Activated CD4-positive, alpha-beta memory T cell treated with anti-CD3 and anti-CD28 coated beads, Interleukin-2, amount 10 ng/mL, durations not matched to agents 7 days and 5 days (primary cell): ENCODE results near the gene KCNN3. TPM values are rescaled to one million over a fixed set of nuclear protein-coding genes. Genes with fewer than 3 reads are reported as not detected.

Experiments used
- CTCF ChIA-PET: fragments of 350-600 bp; sonication (Branson Sonifier 250); formaldehyde crosslinking; loops from one replicate; lab custom pipeline; 2021; ENCODE audit warnings: antibody characterized with exemption, inconsistent platforms; lab: Charles Lee
- POLR2A ChIA-PET: fragments of 350-600 bp; sonication (Branson Sonifier 250); formaldehyde crosslinking; loops from one replicate; lab custom pipeline; 2021; ENCODE audit warnings: antibody characterized with exemption; lab: Charles Lee
- DNase-seq: peaks from one replicate; pipeline ENCODE4 v3.0.0-alpha.2; 2020
- H3K27ac Mint-ChIP-seq: one replicate; pipeline ENCODE4 v1.8.0; 2021; ENCODE audit warnings: mild to moderate bottlenecking, mixed read lengths
- H3K27me3 Mint-ChIP-seq: one replicate; pipeline ENCODE4 v1.8.0; 2021; ENCODE audit warnings: mixed read lengths
- H3K36me3 Mint-ChIP-seq: one replicate; pipeline ENCODE4 v1.8.0; 2021; ENCODE audit warnings: low read depth, mixed read lengths
- H3K4me1 Mint-ChIP-seq: one replicate; pipeline ENCODE4 v1.8.0; 2021; ENCODE audit warnings: mixed read lengths
- H3K4me3 Mint-ChIP-seq: one replicate; pipeline ENCODE4 v1.8.0; 2021; ENCODE audit warnings: mild to moderate bottlenecking, mixed read lengths
- H3K9me3 Mint-ChIP-seq: one replicate; pipeline ENCODE4 v1.8.0; 2021; ENCODE audit warnings: mixed read lengths
- total RNA-seq, 2 experiments: library from RNA; stranded (reverse); gene quantifications; one replicate each; pipeline ENCODE4 v1.2.3, GENCODE V29; 2021

Gene KCNN3
- total RNA-seq, 2 experiments from 2014 or later = 0.10 TPM; not detected in 1

DNA sequence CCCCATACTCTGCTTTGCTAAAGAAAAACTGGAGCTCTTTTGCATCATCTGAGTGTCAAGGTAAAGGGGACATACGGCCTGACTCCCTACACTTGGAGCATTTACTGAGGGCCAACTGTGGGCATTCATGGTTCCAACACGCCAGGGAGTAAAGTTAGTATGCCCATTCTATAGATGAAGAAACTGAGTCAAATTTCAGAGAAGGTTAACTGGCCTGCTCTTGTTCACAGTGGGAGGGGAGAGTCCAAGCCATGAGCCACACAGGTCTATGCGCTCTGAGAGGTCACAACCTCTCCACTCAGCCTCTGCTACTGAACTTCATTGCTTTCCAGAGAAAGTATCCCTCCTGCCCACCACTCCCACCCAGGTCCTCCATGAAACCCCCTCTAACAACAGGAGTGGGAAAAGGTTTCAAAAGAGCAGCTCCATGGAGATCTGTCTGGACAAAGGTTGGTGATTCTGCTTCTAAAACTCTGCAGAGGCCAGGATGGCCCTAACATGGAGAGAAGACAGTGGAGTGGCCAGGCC is 6.8 kb upstream of the KCNN3 start:
- DNase-seq = no peak
- Mint-ChIP-seq H3K27ac (no peak overlapping the region), H3K4me1 (peaks cover 11% of the 10 kb centered on the region), H3K27me3 (peaks cover 31% of the 10 kb centered on the region), H3K4me3 (no peak overlapping the region), H3K36me3 (no peaks in the 10 kb centered on the region), H3K9me3 (no peaks in the 10 kb centered on the region)
- ChIA-PET POLR2A (no interaction called here), CTCF (interaction anchor here (1.2 to 2.0 kb wide), 5 partner anchors 15 to 317 kb away, joined by 3 to 18 read pairs (median 4); no protein-coding TSS in a partner anchor)

DNA sequence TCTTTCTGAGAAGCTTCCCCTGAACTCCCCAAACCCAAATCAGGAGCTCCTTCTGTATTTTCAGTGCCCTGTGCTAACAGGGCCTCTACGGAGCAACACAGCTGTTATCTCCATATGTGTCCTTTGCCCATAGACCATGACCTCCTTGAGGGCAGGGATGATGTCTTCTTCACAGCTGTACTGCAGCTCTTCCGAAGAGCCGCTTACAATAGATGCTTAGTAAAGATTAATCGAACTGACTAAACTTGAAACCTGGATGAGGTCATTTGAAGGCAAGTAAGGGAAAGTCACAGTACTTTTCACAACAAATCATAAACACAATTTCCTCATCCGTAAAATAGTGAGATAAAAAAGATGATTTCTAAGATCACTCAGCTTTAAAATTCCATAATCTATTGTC is 4.4 kb upstream of the KCNN3 start:
- ChIA-PET POLR2A (interaction anchor here (1.0 to 1.1 kb wide), 2 partner anchors 62 to 134 kb away, joined by 3 read pairs; partner anchors contain the start of gene PMVK), CTCF (interaction anchor here (1.3 to 1.4 kb wide), 2 partner anchors 15 to 315 kb away, joined by 4 to 5 read pairs; no protein-coding TSS in a partner anchor)
- peaks cover 50% of the 10 kb centered on the region for H3K27me3 Mint-ChIP-seq
- no peaks in the 10 kb centered on the region for H3K9me3 Mint-ChIP-seq
- DNase-seq = no peak
- H3K27ac Mint-ChIP-seq = no peak overlapping the region
- H3K4me1 Mint-ChIP-seq = peaks cover 26% of the 10 kb centered on the region
- no peak overlapping the region for H3K4me3 Mint-ChIP-seq
- no peaks in the 10 kb centered on the region for H3K36me3 Mint-ChIP-seq

DNA sequence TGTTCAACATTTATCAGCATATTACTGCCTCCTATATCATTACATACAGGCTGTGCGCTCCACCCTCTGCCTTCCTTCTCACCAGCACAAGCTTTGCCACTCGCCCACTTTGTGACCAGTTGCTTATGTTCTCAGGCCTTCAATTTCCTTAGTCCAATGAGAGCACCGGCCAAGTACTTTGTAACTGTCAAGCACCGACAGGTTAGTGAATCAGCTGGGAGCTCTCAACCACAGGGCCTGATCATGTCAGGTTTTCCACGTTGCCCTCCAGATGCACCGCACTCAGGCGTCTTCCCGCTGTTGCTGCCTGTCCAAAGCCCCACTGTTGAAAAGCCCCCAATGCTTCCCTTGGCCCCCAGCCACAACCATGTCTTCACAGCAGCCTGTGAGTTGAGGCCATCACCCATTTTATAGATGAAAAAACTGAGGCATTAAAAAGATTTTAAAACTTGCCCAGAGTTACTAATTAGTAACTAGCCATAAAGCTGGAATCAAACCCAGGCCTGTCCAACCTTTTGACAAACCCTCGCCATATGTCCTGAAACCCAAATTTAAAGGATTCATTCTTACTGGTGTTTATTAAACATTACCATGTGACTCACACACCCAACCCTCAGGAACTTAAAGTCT is 3.4 kb upstream of the KCNN3 start:
- ChIA-PET CTCF (interaction anchor here (0.8 to 1.7 kb wide), 4 partner anchors 9 to 314 kb away, joined by 3 to 7 read pairs (median 4); no protein-coding TSS in a partner anchor), POLR2A (interaction anchor here (1.0 to 1.1 kb wide), 3 partner anchors 63 to 244 kb away, joined by 3 read pairs; partner anchors contain the start of gene PMVK)
- H3K36me3 Mint-ChIP-seq = no peaks in the 10 kb centered on the region
- H3K4me3 Mint-ChIP-seq = no peak overlapping the region
- H3K27me3 Mint-ChIP-seq = peaks cover 60% of the 10 kb centered on the region
- peaks cover 27% of the 10 kb centered on the region for H3K4me1 Mint-ChIP-seq
- H3K9me3 Mint-ChIP-seq = no peaks in the 10 kb centered on the region
- DNase-seq = no peak
- no peak overlapping the region for H3K27ac Mint-ChIP-seq

DNA sequence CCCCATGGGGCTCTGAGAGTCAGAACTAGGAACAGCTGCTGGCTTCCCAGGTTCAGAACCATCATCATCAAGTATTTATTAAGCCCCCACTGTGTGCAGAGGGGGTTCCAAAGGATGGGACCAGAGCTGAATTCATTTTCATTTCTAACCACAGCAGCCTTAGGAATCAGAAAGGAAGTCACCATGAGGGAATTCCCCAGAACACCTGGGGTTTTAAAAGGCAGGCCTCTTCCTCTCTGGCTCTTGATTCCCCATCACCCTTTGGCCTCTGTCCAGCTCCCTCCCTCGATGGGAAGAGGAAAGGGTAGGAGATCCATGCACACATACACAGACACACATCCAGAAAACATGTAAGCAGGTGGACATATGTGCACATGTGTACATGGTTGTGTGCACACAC is 1.3 kb upstream of the KCNN3 start:
- Mint-ChIP-seq H3K36me3 (no peaks in the 10 kb centered on the region), H3K27me3 (peaks cover 67% of the 10 kb centered on the region), H3K4me1 (peaks cover 27% of the 10 kb centered on the region), H3K27ac (no peak overlapping the region), H3K9me3 (no peaks in the 10 kb centered on the region), H3K4me3 (no peak overlapping the region)
- ChIA-PET POLR2A (no interaction called here), CTCF (no interaction called here)
- DNase-seq = no peak

DNA sequence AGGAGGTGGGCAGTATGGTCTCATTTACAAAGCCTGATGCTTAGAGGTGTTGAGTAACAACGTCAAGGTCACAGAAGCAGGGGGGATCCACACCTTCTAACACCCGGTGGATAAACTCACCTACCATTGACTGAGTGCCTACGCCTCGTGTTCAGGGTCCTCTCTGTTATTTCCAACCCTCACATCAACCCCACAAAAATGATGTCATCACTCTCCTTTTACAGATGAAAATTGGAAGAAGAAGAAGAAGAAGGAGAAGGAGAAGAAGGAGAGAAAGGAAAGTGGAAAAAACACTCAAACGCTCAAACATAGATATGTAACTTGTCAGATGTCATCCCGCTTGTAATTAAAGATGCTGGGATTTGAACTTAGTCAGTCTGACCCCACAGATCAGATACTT is 653 bp upstream of the KCNN3 start:
- ChIA-PET CTCF (interaction anchor here (1.3 kb wide), 1 partner anchor 8 kb away, joined by 8 read pairs; no protein-coding TSS in a partner anchor), POLR2A (interaction anchor here (1.6 kb wide), 1 partner anchor 66 kb away, joined by 4 read pairs; the partner anchor contains the start of gene PMVK)
- Mint-ChIP-seq H3K27me3 (peaks cover 67% of the 10 kb centered on the region), H3K9me3 (no peaks in the 10 kb centered on the region), H3K36me3 (no peaks in the 10 kb centered on the region), H3K27ac (no peak overlapping the region), H3K4me3 (no peak overlapping the region), H3K4me1 (peaks cover 27% of the 10 kb centered on the region)
- DNase-seq = no peak

DNA sequence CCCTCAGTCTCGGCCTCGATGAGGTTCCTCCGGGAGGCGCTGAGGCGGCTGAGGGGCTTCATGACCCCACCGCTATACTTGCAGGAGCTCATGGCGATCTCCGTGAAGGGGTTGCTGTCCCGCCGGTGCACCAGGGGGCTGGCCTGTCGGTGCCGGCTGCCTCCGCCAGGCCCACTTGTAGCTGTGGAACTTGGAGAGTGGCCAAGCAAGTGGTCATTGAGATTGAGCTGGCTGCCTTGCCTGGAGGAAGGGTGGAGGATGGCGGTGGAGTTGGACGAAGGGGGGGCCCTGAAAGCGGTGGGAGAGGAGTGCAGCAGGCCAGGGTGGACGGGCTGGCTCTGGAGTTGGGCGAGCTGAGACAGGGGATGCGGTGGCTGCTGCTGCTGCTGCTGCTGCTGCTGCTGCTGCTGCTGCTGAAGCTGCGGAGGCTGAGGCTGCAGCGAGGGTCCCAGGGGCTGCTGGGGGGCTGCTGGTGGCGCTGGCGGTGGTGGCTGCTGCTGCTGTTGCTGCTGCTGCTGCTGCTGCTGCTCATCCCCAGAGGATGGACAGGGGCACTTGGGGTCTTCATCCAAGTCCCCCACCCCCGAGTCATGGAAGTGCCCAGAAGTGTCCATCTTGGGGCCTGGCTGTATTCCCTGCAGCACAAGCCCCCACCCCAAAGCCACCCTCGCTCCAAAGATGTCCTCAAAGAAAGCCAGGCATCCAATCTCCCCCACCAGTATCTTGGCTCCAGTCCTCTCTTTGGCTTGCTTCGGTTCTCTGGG is 548 bp downstream of the KCNN3 start:
- H3K4me1 Mint-ChIP-seq = peaks cover 23% of the 10 kb centered on the region
- no peak overlapping the region for H3K27ac Mint-ChIP-seq
- H3K9me3 Mint-ChIP-seq = no peaks in the 10 kb centered on the region
- no peak overlapping the region for H3K4me3 Mint-ChIP-seq
- DNase-seq = no peak
- H3K36me3 Mint-ChIP-seq = no peaks in the 10 kb centered on the region
- ChIA-PET CTCF (interaction anchor here (0.7 to 1.4 kb wide), 6 partner anchors 9 to 310 kb away, joined by 3 to 8 read pairs (median 4); partner anchors contain the start of gene PMVK), POLR2A (interaction anchor here (0.8 to 1.6 kb wide), 2 partner anchors 13 to 67 kb away, joined by 3 to 4 read pairs; partner anchors contain the start of gene PMVK)
- peaks cover 62% of the 10 kb centered on the region for H3K27me3 Mint-ChIP-seq

DNA sequence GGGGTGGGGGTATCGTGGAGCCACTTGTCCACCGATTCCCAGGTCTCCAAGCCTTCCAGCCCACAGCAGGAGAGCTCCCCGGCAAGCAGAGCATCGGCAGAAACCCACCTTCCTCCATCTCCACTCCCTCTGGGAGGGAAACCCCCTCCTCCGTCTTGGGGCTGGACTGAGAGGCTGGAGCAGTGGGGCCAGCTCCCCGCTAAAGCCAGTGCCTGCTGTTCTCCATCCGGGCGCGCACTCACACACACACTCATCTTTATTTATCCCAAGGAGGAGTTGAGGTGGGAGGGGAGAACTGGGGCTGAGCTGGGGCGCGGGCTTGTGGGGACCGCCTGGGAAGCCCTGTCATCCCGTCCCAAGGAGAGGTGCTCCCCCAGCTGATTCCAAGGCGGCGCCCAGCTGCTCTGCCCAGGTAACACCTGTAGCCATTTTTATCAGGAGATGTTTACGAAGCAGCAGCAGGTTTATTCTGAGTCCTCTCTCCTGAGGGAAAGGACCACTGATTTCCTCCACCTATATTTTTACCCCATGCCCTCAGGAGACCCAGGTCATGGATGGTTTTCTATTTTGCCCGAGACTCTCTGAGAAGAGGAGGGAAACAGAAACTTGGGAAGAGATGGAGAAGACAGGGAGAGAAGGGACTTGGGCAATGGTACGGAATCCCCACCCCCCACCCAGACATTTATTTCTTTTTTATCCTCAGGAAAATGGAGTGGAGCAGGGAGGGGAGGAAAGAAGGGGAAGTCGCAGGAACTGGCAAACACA is 2.1 kb downstream of the KCNN3 start:
- H3K27me3 Mint-ChIP-seq = peaks cover 58% of the 10 kb centered on the region
- H3K4me1 Mint-ChIP-seq = peaks cover 23% of the 10 kb centered on the region
- ChIA-PET CTCF (interaction anchor here (1.0 to 1.2 kb wide), 2 partner anchors 10 kb away, joined by 4 to 5 read pairs; no protein-coding TSS in a partner anchor), POLR2A (interaction anchor here (1.0 to 1.2 kb wide), 2 partner anchors 8 to 293 kb away, joined by 3 read pairs; no protein-coding TSS in a partner anchor)
- no peaks in the 10 kb centered on the region for H3K9me3 Mint-ChIP-seq
- DNase-seq = no peak
- no peak overlapping the region for H3K4me3 Mint-ChIP-seq
- H3K36me3 Mint-ChIP-seq = no peaks in the 10 kb centered on the region
- no peak overlapping the region for H3K27ac Mint-ChIP-seq

DNA sequence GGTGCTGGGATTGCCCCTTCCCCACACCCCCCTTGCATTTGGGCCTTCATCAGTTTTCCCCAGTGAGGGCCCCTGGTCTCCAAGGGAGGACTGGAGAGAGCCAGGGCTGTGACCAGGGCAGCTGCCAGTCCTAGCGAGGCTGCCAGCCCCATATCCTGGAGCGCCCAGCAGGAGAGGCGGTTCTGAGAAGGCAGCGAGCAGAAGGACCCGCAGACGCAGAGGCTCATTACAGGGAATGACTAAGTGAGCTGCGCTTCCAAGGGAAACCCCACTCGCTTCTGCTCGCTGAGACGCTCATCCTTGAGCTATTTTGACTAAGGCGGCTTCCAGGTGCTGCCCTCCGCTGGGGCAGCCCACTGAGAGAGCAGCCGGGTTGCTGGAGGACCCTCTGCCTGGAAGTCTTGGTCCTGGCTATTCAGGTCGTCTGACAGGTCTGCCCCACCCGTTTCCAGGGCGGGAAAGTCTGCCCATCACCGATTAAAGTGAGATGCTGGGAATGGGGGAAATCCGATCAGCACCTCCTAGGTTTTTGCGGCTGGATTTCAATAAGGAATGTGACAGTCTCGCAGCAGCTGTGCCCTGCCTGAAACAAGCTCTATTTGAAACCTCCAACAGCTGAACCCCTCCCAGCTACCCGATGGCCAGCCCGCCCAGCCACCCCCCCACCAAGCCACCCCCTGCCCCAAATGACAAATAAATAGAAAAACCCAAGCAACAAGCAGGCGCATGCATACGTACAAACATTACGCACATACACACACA is 2.8 kb downstream of the KCNN3 start:
- peaks cover 53% of the 10 kb centered on the region for H3K27me3 Mint-ChIP-seq
- H3K27ac Mint-ChIP-seq = no peak overlapping the region
- POLR2A ChIA-PET = interaction anchor here (1.0 to 1.2 kb wide), 2 partner anchors 8 to 292 kb away, joined by 3 read pairs; no protein-coding TSS in a partner anchor
- peaks cover 23% of the 10 kb centered on the region for H3K4me1 Mint-ChIP-seq
- no peaks in the 10 kb centered on the region for H3K9me3 Mint-ChIP-seq
- DNase-seq = no peak
- no peak overlapping the region for H3K4me3 Mint-ChIP-seq
- no peaks in the 10 kb centered on the region for H3K36me3 Mint-ChIP-seq
- CTCF ChIA-PET = interaction anchor here (1.2 to 2.0 kb wide), 3 partner anchors 11 to 308 kb away, joined by 4 to 7 read pairs (median 5); no protein-coding TSS in a partner anchor

DNA sequence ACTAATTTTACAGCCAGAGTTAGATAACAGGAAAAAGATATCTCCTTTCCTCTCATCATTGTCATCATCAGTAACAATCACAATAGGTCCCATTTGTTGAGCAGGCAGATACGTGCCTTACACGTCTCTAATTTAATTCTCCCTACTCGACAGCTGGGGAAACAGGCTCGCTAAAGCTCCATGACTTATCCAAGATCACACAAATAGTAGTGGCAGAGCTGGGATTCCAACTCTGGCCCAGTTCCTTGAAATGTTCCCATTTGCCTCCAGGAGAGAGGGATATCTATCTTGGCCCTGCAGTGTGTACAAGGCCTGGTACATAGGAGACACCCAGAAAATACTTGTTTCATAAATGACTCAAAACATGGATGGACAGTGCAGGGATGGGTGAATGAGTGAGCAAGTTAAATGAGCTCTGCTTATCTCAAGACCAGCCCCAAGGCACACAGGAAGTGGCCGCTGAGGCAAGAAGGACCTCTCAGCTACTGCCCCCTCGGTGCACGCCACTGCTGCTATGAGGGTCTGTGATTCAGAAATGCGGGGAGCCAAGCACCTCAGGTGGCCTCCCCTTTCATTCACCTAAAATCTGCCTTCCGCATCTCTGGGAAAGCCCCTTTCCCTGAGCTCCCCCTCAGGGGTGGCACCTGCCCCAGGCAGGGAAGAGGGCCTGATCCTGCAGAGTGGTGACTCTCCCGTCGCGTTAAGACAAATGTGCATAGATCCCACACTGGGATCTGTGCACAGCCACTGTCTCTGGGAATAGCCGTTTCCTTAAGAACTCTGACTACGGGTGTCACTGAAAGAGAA is 3.6 kb downstream of the KCNN3 start:
- POLR2A ChIA-PET = interaction anchor here (1.0 kb wide), 1 partner anchor 70 kb away, joined by 3 read pairs; the partner anchor contains the start of gene PMVK
- Mint-ChIP-seq H3K9me3 (no peaks in the 10 kb centered on the region), H3K27me3 (peaks cover 48% of the 10 kb centered on the region), H3K36me3 (no peaks in the 10 kb centered on the region), H3K27ac (no peak overlapping the region), H3K4me3 (no peak overlapping the region), H3K4me1 (peaks cover 20% of the 10 kb centered on the region)
- CTCF ChIA-PET = interaction anchor here (0.7 to 2.0 kb wide), 3 partner anchors 13 to 307 kb away, joined by 3 to 7 read pairs (median 5); no protein-coding TSS in a partner anchor
- no peak for DNase-seq

DNA sequence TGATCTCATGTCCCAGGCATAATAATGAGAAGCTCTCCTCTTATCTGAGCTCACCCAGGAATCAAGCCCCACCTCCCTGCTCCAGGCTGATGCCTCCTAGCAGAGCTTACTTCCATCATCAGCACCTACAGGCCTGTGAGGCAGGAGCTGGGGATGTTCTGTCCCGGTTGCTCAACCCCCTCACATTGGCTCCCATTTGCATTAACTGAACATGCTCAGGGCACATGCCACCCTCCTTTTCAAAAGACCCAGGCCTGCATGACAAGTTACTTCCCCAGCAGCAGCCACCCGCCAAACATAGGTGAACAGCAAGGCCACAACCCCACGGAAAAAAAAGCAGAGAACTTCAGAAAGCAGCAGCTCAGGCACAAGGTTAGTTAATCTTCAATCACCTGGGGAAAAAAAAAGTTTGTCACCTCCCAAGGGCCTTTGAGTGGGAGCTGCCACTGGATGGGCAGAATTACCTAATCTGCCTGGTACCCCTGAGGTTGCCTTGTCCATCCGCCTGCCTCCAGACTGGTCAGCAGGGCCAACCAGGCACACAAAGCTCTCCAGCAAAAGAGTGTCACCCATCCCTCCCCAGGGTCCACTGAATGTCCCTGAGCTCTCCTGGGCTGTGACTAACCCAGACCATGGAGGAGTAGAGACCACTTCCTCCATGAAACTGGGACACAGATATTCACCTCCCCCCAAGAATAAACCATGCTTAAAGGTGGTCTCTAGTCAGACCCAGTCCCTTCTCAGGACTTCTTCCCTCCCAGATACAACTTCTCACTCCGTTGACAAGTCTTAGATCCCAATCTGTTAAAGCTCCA is 4.4 kb downstream of the KCNN3 start:
- CTCF ChIA-PET = interaction anchor here (0.5 to 2.0 kb wide), 4 partner anchors 13 to 463 kb away, joined by 3 to 7 read pairs (median 4); no protein-coding TSS in a partner anchor
- no peak overlapping the region for H3K4me3 Mint-ChIP-seq
- no peak for DNase-seq
- H3K9me3 Mint-ChIP-seq = no peaks in the 10 kb centered on the region
- peaks cover 45% of the 10 kb centered on the region for H3K27me3 Mint-ChIP-seq
- H3K4me1 Mint-ChIP-seq = peaks cover 14% of the 10 kb centered on the region
- H3K36me3 Mint-ChIP-seq = no peaks in the 10 kb centered on the region
- POLR2A ChIA-PET = interaction anchor here (1.0 kb wide), 1 partner anchor 71 kb away, joined by 3 read pairs; the partner anchor contains the start of gene PMVK
- no peak overlapping the region for H3K27ac Mint-ChIP-seq
